HG03442 (cell line): ENCODE data around the gene CADM1.

ENCODE experiments used
- ATAC-seq: cut with Tn5 transposase; IDR thresholded peaks from one replicate; pipeline ENCODE4 v1.9.1; 2021; ENCODE audit warnings: mild to moderate bottlenecking, moderate library complexity; ENCODE audit not compliant: unreplicated experiment

The CADM1 gene

DNA sequence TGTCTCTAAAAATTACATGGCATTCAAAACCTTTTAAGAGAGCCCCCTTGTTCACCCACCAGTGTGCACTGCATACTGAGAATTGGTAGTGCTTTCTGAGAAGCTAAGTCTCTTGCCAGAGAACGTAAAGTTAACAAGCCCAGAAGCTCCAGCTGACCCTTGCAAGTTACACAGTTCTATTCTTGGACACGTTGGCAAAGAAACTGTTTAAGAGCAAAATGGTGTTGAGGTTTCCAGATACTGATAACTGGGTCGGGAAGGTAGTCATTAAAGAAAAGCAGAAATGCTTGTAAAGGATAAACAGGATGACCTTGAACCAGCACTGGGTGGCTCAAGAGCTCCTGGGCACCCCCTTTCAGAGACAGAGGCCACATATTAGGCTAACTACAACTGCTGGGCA lies 284.8 kb downstream of the CADM1 start:
- ATAC-seq, result no peak

DNA sequence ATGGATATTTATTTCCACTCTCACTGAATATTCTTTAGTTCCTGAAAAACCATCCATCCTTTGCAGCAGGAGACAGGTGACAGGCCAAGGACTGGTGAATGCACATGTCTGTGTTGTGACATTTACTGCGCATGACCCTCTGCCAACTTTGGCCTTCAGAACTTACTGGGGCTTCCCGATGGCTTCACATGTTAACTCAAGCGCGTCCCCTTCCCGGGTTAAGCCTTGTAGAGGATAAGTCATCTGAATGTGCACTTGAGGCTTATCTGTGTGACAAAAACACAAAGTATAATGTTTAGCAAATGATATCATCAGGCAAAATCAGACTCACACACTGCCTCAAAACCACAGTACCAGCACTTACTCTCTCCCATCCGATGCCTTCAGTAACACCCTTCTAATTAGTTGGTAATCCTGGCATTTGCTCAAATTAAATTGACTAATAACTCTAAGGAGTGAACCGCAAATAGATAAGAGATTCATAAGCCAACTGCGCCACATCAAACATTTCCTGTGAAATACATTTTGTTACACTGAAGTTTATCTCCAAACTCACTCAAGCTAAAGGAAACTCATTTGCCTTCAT lies 286.4 kb downstream of the CADM1 start:
- no peak for ATAC-seq

DNA sequence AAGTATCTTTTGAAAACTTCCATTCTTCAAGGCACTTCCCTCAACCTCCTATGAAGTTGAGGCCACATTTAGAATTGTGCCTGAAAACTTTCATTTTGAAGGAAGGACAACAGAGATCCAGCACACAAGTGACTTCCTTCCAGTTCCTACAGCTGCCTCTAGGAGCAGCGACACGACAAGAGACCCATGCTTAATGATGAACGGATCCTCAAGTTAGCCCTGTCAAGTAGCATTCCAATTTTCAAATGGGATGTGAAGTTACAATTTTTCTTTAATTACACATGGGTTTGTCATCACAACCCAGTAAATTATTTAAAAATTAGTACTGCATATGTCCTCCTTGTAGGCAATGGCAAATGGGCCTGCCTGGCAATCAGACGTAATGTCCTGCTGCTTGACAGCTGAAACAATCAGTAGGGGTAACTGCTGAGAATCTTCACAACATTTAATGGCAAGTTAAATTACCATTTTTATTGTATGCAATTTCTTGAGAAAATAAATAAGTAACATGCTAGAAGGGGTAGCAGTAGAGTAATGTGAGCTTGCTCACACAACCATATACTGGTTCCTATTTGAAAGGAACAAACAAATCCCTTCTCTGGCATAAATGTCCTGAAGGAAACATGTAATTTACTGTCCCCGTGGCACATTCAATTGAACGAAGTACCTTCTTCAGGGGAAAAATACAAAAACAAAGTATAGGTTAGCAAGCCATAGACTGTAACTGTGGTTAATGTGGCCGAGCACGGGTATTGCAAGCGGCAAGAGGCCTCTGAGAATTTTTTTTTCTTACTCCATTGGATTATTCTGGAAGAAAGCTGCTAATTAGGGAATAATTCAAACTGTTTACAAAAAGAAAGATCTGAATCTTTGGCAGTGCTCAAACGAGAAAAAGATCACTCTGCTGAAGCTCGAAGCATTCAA lies 288.3 kb downstream of the CADM1 start:
- ATAC-seq, result no peak

DNA sequence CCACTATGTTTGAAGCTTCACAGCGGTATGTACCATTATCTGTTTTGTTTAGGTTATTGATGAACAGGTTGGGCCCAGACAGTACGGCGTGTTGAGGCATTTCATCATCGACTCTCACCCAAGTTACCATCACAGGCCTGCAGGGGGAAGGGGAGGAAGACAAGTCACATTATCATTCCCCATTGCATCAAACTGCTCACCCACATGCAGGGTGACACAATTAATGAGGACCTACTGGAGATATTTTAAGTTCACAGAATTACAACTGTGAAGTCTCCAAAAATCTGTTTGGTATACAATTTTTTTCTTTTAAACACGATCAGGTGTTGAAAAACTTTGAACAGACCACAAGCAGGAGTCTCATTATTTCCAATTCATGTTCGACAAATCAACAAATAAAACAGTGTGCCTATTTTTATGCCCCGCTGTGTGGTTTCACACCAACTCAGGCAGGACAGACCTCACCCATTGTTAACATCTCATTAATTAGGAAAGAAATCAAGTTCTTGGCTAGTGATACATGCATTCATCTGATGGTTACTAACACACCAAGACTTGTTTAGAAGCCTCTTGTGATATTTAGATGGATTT lies 289.5 kb downstream of the CADM1 start:
- ATAC-seq, result no peak

DNA sequence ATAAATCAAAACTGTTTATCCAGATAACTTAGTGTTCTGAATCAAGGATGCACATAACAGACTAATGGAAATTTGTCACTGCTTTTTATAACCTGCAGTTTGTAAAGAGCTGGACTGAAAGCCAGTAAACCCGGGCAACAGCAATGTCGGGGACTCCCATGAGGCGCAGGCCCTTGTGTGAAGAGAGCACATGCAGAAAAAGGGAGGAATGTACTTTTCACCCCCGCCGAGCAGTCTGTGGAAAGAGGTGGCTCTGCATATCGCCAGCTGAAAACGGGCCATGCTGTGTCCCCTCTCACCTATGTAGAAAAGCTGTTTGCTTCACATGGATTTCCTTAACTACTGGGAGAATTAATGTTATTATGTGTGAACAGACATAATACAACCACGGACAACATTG lies 291.2 kb downstream of the CADM1 start:
- ATAC-seq, result no peak

DNA sequence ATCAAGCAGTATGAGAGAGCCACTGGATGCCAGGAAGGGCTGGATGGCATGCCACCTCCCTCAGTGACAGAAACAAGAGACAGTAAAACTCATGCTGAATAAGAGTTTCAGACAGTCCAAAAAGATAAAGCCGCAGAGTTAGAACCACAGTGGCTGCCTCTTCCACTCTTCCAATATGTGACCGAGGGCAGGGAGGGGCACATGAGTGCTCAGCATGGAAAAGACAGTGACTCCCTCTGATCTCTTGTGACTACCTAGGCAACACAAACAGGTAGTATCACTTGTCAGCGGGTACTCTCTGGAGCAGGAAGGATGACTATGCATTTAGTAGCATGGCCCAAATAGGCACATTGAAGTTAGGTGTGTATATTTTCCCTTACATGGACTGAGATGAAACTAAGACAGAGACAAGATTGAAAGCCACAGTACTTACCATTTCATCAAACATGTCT lies 295.4 kb downstream of the CADM1 start:
- no peak for ATAC-seq

DNA sequence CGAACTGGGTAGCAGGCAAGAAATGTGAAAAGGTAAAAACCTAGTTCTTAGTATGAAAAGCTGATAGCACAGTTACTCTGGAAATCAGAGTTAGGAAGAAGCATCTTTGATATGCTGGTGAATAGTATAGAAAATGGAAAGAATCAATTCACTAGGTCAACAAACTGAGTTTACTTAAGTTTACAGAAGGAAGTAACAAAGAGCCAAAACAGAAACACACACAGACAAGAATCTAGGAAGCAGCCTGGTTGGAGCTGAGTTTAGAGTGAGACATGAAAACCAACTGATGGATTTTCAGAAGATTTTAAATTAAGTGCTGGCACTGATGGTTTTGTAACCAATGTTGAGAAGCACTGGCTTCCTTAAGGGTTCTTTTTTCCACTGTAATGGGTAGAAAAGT lies 296.3 kb downstream of the CADM1 start:
- ATAC-seq, result no peak

DNA sequence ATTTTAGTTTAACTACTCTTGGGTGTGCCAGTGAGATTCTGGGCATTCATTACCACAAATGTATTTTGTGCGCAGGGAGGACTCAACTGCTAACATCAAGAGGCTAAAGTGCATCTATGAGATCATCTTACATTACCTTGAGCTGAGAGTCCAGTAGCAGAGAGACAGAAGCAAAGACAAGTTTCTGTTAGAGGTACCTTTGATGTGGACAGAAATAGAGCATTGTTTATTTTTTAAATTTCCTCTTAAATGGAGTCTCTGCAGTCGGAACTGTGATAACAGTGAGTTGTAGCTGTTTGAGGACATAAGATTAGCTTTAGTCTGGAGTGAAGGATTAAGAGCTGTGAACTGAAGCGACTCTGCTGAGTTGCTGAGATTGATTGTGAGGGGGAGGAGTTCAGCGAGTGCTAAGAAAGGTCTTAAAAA lies 297.0 kb downstream of the CADM1 start:
- ATAC-seq, result no peak

DNA sequence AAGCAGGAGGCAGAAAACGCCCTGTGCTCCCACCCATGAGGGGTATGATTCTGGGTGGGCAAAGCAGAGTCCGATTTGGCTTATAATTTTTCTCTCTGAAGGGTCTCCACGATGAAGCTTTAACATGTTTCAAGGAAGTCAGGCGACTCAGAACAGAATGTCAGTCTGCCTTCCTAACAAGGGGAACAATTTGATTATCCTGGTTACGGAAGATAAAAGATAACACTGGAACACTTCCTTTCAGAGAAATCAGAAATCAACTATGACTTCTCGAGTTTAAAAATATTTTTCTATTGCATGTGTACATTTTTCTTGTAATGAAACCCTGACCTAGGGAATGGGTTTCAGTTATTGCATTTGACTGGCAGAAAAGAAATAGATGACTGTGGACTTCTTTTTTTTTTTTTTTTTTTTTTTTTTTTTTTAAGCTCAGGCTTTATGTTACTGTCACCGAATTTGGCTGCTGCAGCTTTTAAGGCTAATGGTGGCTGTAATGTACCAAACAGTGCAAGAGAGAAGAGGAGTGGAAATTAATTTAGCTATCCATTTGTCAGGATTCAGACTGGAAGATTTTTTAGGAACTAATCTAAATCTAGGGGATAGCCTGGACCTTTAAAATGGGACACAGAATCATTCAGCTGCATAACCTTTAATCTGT lies 297.7 kb downstream of the CADM1 start:
- ATAC-seq, result no peak

DNA sequence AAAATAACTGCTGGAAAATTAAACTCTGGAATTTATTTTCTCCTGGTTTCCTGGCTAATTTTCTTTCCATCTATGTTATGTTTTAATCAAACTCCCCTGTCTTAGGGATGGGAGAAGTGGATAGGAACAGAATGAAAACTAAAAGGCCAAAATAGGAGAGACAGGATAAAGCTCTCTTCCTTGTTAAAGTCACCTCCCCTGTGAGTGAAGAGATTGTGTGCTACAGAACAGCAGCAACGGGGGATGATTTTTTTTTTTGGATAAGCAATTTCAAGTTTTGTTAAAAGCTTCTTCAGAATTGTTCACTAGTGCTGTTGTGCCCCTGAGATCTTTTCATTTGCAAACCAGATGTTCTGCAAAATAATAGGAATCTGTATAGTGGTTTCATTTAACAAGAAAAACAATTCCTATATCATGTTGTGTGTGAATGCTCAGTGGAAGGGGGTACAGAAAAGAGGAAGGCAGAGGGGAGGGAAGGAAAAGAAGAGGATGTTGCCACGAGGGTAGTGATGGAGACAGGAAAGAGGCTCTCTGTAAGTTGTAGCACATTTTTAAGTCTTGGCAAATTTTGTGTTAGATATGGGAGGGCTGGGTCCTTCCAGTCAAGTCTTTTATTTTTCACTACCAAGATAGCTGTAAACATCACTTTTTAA lies 301.2 kb downstream of the CADM1 start:
- ATAC-seq, result no peak

DNA sequence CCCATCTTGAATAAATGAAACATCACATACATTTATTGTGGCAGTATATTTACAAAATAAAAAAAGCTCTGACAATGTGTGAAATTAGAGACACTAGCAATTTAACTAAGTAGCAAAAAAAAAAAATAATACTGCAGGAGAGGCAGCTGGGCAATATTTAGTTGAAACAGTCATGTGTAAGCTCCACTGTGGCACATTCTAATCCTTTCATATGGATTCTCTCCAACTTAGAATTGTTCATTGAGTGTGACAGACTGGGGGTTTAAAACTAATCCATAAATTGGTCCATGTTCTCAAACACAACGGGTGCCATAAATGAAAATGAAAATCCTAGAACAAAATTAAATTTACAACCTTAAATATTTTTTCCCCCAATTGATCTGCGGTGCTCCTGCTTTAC lies 302.1 kb downstream of the CADM1 start:
- ATAC-seq, result no peak

DNA sequence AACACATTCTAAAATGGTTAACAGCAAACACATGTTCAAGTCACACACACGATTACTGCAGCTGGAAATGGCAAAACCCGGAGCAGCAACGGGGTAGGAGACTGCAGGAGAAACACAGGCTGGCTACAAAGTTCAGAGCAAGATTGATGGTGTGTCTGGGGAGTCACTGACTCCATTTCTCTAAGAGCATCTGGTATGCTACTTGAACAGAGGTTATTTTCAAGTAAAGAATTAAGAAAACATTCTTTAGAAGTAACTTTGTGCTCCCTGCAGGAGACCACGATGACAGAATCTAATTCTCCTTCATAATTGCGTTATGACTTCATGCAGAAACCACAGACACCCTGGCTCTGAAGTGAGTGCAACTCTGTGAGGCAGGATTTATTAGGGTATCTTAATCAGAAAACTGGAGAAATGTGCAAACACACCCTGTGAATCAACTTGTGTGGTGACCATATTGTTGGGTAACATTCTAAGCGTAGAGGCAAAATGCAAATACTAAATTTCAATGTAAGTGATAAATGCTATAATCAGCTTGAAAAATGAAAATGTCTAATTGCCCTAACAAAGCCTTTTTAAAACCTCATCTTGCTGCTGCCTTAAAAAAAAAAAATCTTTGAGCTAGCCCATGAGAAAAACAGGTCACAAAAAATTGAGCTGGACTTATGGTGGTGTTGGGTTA lies 303.0 kb downstream of the CADM1 start:
- no peak for ATAC-seq

DNA sequence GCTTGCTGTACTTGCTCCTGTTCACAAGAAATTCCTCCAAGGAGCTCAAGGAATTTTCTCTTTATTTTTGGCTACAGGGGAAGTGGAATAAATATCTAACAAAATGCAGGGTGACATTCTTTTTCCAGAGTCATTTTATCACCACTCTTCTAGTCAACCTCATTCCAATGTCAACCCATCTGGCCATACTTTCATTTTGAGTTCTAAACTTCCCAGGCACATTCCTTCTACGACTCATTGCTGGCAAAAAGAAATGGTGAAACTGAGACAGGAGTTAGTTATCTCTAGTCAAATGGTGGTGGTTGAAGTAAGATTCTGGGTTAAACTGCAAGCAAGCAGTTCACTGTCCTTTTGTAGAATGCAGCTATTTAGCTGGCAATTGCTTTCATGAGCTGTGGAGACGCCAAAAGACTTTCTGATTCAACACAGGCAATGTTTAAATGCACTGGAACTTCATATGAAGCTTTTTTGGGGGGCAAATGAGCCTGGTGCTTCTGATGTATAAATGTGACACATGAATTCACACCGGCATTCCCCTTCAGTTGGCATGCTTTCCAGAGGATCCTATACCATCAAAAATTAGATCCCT lies 304.6 kb downstream of the CADM1 start:
- ATAC-seq, result no peak

DNA sequence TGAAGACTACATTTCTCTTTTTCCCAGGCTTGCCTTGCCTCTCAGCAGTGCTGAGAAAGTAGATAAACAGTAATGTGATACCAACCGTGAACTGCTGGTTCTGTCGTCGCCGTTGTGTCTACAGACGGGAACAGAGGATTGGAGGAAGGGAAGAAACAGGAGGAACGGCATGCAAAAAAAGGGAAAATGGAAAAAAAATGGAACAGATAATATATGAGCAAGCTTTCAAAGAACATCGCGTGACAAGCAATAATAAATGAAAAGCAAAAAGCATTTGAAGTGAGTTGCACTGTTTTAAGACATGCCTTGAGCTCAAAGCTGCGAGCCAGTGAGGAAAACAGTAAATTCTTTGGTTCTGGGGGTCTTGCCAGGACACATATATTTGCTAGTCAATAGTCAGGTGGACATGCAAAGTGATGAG lies 305.9 kb downstream of the CADM1 start:
- ATAC-seq, result no peak

DNA sequence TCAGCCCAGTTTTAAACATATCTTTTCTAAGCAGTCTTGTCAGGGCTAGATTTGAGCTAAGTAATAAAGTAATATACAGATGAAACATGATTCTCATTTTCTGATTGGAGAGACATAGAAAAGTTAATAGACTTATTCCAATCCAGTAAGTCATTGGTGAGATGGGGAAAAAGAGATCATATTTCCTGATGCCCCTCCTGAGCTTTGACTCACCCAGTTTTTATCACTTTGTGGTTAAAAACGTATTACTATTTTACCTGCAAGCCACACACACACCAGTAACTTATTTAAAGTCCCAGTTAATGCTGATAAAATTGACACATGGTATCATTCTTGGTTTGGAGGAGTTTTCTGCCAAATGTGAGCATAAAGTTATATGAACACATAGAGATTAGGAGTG lies 306.8 kb downstream of the CADM1 start:
- no peak for ATAC-seq

DNA sequence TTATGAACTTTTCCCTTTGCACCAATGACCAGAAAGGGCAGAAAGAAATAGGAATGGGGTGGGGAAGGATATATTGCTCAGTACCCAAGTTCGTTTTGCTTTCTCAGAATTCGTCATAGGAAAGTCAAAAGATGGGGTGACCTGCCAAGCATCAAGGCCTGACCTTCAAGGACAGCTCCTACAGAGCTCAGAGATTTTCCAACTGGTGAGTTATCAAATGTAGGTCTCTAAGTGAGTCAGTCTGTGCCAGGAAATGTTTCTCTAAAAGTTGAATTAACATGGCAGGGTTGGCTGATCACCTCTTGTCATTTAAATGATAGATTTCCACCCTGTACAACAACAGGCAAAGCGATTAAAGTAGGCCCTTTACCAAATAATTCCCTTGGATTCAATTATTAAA lies 307.2 kb downstream of the CADM1 start:
- ATAC-seq, result no peak

DNA sequence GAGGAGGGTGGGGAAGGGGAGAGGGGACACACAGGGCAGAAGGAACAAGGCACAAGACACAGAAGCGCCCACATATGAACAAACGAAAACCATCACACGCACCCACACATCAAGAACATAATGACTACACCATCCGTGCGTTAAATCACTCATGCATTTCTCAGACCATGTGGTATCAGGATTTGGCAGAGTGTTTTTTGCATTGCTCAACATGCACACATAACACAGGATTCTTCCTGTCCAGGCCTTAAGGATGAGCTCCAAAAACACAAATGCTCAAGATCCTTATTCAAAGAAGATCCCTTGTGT lies 309.5 kb downstream of the CADM1 start:
- peak; percentile 81 for ATAC-seq

DNA sequence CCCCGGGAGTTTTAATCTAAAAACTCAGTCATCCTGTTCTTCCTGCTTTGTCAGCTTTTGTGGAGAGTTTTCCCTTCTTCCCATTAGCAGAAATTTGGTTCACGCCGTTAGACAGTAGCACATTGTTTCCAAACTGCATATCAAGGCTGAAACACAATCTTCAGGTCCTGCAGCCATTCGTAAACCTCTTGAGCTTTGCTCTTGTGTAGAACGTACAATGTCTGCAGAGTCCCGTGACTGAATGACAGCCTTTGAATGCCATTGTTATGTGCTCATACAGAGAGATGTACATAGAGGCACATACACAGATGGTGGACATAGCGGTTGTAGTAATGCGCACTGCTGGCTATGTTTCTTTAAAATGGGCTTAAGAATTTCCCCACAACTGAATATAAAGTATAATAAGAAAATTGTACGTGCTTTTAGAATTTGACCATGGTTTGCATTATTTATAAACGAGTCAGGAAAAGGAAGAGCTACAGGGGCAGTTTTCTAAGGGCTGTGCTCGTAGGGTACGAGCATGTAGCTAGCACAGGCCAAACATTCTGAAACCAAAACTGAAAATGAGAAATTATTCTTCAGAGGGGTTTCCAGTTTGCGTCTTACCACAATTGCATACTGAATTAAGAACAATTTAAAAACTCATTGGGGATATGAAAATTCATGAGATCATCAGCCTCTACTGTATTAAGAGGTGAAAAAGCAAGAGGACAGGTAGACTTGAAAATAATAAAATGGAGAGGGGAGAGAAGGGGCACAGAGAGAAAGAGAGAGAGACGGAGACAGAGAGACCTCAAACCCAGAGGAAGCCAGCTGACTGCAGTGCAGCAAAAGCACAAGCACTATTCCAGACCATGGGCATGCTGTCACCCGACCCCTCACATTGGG lies 310.1 kb downstream of the CADM1 start:
- ATAC-seq, result peak; percentile 72

DNA sequence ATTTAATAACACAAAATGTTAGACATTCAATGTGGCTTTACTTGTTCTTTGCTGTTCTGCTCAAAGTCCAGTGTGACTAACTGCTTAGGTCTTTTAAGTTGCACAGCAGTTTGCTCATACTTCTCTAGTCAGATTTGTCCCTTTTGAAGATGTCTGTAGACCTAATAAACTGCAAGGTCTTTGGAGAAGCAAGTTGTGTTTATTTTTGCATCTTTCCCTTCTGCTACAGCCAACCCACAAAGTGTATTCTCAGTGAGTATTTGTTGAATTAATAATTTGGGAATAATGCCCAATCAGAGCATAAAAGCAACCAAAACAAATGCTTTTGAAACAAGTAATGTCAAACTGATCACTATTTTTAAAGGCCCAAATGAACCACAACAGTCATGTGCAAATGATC lies 312.5 kb downstream of the CADM1 start:
- ATAC-seq, result no peak
